Thyroid gland (tissue), 4 donors: ENCODE measurements around the gene SLC10A7. TPM values are rescaled to one million over a fixed set of nuclear protein-coding genes. Genes with fewer than 3 reads are reported as not detected.

ENCODE experiments used
- DNase-seq, 2 donors: peaks; one replicate each; pipeline ENCODE4 v3.0.0-alpha.2; 2019
- H3K27ac ChIP-seq, 3 donors: fragments of 200-600 bp; sonication (generic); 1 replicate in 2 of 3; 2 replicates in 1 of 3; pipeline ENCODE4 v1.5.1; 2016 to 2019; ENCODE audit warnings: mild to moderate bottlenecking in 1 of 3, moderate library complexity in 1 of 3
- H3K27me3 ChIP-seq: fragments of 200-600 bp; sonication (generic); one replicate; pipeline ENCODE4 v1.5.1; 2019
- H3K36me3 ChIP-seq, 2 donors: fragments of 200-600 bp; sonication (generic); one replicate each; pipeline ENCODE4 v1.5.1; 2016 to 2019
- H3K4me1 ChIP-seq, 2 donors: fragments of 200-600 bp; sonication (generic); one replicate each; pipeline ENCODE4 v1.5.1; 2017 to 2019
- H3K4me3 ChIP-seq, 3 donors: fragments of 200-600 bp; sonication (generic); replicated peaks in 1 of 3; 1 replicate in 2 of 3; 2 replicates in 1 of 3; pipeline ENCODE4 v1.5.1; 2016; ENCODE audit warnings: mild to moderate bottlenecking in 1 of 3
- H3K9me3 ChIP-seq: fragments of 200-600 bp; sonication (generic); one replicate; pipeline ENCODE4 v1.5.1; 2017
- POLR2A ChIP-seq, 2 donors: fragments of 450-650 bp; IDR thresholded peaks; one replicate each; pipeline ENCODE4 v1.6.1; 2017; ENCODE audit warnings: antibody characterized with exemption in 2 of 2, mild to moderate bottlenecking in 2 of 2, moderate library complexity in 1 of 2
- WGBS, 2 donors: methylation state at CpG; one replicate each; pipeline ENCODE4 v1.1.5; 2017; 5-methylcytosine and 5-hydroxymethylcytosine counted together
- intact Hi-C: fragments of 100-400 bp; cut with DNase I; formaldehyde crosslinking; loops from one replicate; pipeline ENCODE4 v1.15.1; 2023
- total RNA-seq, 4 donors: library from RNA; depleted of rRNA; stranded (reverse); fragments of >200 nt; gene quantifications; one replicate each; pipeline ENCODE4 v1.2.3, GENCODE V29; 2016
- TF ChIP-seq, protein P1 (sequence below), 6 experiments: fragments of 200-600 bp in 3 of 6; fragments of 450-650 bp in 3 of 6; sonication (generic) in 3 of 6; IDR thresholded peaks; one replicate each; pipeline ENCODE4 v1.5.1; 2016 to 2019; ENCODE audit warnings: antibody characterized with exemption in 6 of 6, mild to moderate bottlenecking in 2 of 6, inconsistent platforms in 1 of 6, moderate library complexity in 1 of 6

SLC10A7 gene
- total RNA-seq, 4 donors from 2014 or later, result 16.7 to 29.9 (median 23.1) TPM

DNA sequence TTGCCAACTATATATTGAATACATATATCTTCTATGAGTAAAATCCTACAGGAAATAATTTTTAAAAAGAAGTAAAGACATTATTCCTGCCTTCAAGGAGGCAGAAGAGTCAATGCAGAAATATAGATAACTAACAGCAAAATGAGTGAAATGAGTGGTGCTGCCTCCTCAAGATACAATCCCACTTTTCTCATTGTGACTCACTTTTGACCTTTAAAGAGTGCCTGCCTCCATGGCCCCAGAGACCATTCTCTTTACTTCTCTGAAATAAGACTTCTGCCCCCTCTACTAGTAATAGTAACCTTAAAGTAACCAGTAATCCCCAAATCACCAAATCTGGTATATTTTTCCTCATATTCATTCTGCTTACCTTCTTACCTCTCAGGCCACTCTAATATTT is 15.5 kb downstream of the SLC10A7 start:
- H3K9me3 ChIP-seq, result no peaks in the 10 kb centered on the region
- intact Hi-C loops, result no loop called here
- no peak overlapping the region for H3K4me3 ChIP-seq
- peaks cover 0 to 8% of the 10 kb centered on the region in 2 donors for H3K36me3 ChIP-seq
- H3K27ac ChIP-seq, result no peak overlapping the region
- DNase-seq, result no peak
- H3K4me1 ChIP-seq, result no peaks in the 10 kb centered on the region
- no peaks in the 10 kb centered on the region for H3K27me3 ChIP-seq
- no peak for TF ChIP-seq POLR2A (IDR thresholded peaks at IDR 0.05)
- TF ChIP-seq, protein P1, sequence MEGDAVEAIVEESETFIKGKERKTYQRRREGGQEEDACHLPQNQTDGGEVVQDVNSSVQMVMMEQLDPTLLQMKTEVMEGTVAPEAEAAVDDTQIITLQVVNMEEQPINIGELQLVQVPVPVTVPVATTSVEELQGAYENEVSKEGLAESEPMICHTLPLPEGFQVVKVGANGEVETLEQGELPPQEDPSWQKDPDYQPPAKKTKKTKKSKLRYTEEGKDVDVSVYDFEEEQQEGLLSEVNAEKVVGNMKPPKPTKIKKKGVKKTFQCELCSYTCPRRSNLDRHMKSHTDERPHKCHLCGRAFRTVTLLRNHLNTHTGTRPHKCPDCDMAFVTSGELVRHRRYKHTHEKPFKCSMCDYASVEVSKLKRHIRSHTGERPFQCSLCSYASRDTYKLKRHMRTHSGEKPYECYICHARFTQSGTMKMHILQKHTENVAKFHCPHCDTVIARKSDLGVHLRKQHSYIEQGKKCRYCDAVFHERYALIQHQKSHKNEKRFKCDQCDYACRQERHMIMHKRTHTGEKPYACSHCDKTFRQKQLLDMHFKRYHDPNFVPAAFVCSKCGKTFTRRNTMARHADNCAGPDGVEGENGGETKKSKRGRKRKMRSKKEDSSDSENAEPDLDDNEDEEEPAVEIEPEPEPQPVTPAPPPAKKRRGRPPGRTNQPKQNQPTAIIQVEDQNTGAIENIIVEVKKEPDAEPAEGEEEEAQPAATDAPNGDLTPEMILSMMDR (IDR thresholded peaks at IDR 0.05), result no peak

DNA sequence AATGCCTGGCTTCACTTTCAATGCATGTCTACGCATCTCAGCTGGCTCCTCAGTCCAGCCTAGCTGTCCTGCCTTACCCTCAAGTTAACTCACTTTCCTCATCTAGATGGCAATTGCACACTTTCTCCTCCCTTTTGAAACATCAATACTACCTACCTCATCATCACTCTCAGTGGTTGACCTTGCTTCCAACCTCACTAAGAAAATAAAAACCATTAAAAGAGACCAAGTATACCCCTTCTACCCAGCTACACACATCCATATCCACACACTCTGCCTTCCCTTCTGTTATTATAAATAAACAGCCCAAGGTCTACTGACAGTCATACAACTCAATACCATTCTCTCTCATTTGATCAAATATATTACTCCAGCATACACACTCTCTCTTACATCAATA is 21.5 kb downstream of the SLC10A7 start:
- TF ChIP-seq POLR2A (IDR thresholded peaks at IDR 0.05), result no peak
- TF ChIP-seq, protein P1 (IDR thresholded peaks at IDR 0.05), result no peak
- intact Hi-C loops, result no loop called here
- DNase-seq, result no peak
- Histone ChIP-seq H3K27ac (no peak overlapping the region), H3K36me3 (peaks cover 0 to 8% of the 10 kb centered on the region in 2 donors), H3K4me3 (no peak overlapping the region), H3K4me1 (no peaks in the 10 kb centered on the region), H3K27me3 (no peaks in the 10 kb centered on the region), H3K9me3 (no peaks in the 10 kb centered on the region)
- 98% methylated on average over 1 of the region's 1 CpG for WGBS, 2 donors

DNA sequence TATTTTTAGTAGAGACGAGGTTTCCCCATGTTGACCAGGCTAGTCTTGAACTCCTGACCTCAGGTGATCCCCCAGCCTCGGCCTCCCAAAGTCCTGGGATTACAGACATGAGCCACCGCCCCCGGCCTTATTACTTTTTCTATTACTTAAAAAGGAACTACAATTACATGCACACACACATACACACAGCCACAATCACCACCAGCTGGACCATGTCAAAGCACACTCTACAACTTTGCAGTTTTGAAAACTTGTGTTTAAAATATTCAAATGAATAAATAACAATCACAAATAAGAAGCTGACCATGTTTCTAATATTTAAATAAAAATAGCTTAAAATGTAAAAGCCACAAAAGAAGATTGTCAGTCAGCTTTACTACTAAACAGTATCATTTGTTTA is 23.4 kb downstream of the SLC10A7 start:
- peaks cover 0 to 8% of the 10 kb centered on the region in 2 donors for H3K36me3 ChIP-seq
- DNase-seq, result no peak
- no peaks in the 10 kb centered on the region for H3K27me3 ChIP-seq
- intact Hi-C loops, result no loop called here
- H3K4me3 ChIP-seq, result no peak overlapping the region
- H3K27ac ChIP-seq, result no peak overlapping the region
- TF ChIP-seq, protein P1 (IDR thresholded peaks at IDR 0.05), result no peak
- TF ChIP-seq POLR2A (IDR thresholded peaks at IDR 0.05), result no peak
- H3K9me3 ChIP-seq, result no peaks in the 10 kb centered on the region
- H3K4me1 ChIP-seq, result no peaks in the 10 kb centered on the region
- 96 to 99% methylated on average over 4 of the region's 4 CpGs for WGBS, 2 donors

DNA sequence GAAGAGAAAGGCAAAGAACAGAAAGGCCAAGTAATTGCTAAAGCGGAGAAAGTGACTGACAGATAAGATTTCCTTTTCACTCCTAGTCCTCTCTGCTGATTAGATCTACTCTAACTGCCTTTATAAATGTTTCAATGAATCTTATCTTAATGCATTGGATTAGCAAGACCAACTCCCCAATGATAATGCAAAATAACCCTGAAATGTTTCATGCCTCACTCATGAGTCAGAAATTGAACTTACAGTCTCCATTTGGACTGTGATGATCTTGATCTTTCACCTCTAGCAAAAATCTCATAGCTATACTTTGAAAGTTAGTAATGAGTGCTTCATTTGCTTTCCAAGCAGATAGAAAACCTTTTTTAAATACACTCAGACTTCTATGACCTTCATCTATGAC is 26.5 kb downstream of the SLC10A7 start:
- TF ChIP-seq, protein P1 (IDR thresholded peaks at IDR 0.05), result no peak
- TF ChIP-seq POLR2A (IDR thresholded peaks at IDR 0.05), result no peak
- no peaks in the 10 kb centered on the region for H3K9me3 ChIP-seq
- H3K27me3 ChIP-seq, result no peaks in the 10 kb centered on the region
- H3K4me1 ChIP-seq, result no peaks in the 10 kb centered on the region
- 96 to 98% methylated on average over 1 of the region's 1 CpG for WGBS, 2 donors
- H3K27ac ChIP-seq, result no peak overlapping the region
- no peak overlapping the region for H3K4me3 ChIP-seq
- H3K36me3 ChIP-seq, result no peaks in the 10 kb centered on the region
- DNase-seq, result no peak
- intact Hi-C loops, result no loop called here

DNA sequence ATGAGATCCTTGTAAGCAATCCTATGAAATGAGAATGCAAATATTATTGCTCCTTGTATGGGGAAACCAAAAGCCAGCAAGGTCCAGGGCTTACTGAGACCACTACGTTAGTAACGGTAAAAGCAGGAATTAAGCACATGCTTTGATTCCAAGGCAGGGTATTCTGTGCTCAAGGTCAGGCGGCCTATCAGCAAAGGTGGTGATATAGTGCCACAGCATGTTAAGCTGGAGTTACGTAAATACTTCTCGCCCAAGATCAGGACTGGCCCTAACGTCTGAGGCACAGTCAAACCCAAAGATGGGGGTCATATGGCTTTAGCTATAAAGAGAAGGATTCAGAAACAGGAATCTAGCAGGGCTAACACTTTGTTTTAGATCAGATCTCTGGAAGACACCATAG is 27.6 kb downstream of the SLC10A7 start:
- 95 to 96% methylated on average over 6 of the region's 6 CpGs for WGBS, 2 donors
- Histone ChIP-seq H3K4me3 (no peak overlapping the region), H3K36me3 (no peaks in the 10 kb centered on the region), H3K4me1 (no peaks in the 10 kb centered on the region), H3K27ac (no peak overlapping the region), H3K9me3 (no peaks in the 10 kb centered on the region), H3K27me3 (no peaks in the 10 kb centered on the region)
- intact Hi-C loops, result no loop called here
- TF ChIP-seq, protein P1 (IDR thresholded peaks at IDR 0.05), result no peak
- TF ChIP-seq POLR2A (IDR thresholded peaks at IDR 0.05), result no peak
- no peak for DNase-seq
